Uterus (tissue), 2 donors: ENCODE measurements around the gene ARHGEF19.

ENCODE experiments used
- CTCF ChIP-seq, 4 experiments: fragments of 200-600 bp in 2 of 4; fragments of 450-650 bp in 2 of 4; sonication (generic) in 2 of 4; IDR thresholded peaks; one replicate each; pipeline ENCODE4 v1.5.1; 2016 to 2019; ENCODE audit warnings: antibody characterized with exemption in 4 of 4, mild to moderate bottlenecking in 2 of 4, moderate library complexity in 1 of 4
- POLR2A ChIP-seq, 2 donors: fragments of 450-650 bp; IDR thresholded peaks; one replicate each; pipeline ENCODE4 v1.6.1; 2016; ENCODE audit warnings: antibody characterized with exemption in 2 of 2, mild to moderate bottlenecking in 1 of 2, moderate library complexity in 1 of 2

- TF ChIP-seq POLR2A (IDR thresholded peaks at IDR 0.05), result no peak
- TF ChIP-seq CTCF (IDR thresholded peaks at IDR 0.05), result no peak
Observed at GRCh38 chr1:16189921-16190621, 22.4 kb downstream of the ARHGEF19 start.
